Endodermal cell (in vitro differentiated cells): Measurements from ENCODE around the gene PRSS1. TPM values are rescaled to one million over a fixed set of nuclear protein-coding genes. Genes with fewer than 3 reads are reported as not detected.

Experiments used
- DNase-seq: peaks from one replicate; pipeline ENCODE4 v3.0.0-alpha.2; 2017
- H3K27ac ChIP-seq: 2 replicates; pipeline ENCODE4 v1.5.1; 2013; ENCODE audit warnings: mild to moderate bottlenecking, low read depth, low read length, moderate library complexity
- H3K27me3 ChIP-seq: 2 replicates; pipeline ENCODE4 v1.6.1; 2013; ENCODE audit warnings: mild to moderate bottlenecking, low read length, moderate library complexity; ENCODE audit not compliant: insufficient read depth, control insufficient read depth, poor library complexity, severe bottlenecking
- H3K36me3 ChIP-seq: 2 replicates; pipeline ENCODE4 v1.7.0; 2013; ENCODE audit warnings: mild to moderate bottlenecking, low read length, moderate library complexity; ENCODE audit not compliant: control insufficient read depth, insufficient read depth
- H3K4me1 ChIP-seq: one replicate; pipeline ENCODE4 v1.7.0; 2013; ENCODE audit warnings: low read length; ENCODE audit not compliant: control insufficient read depth, insufficient read depth
- H3K4me3 ChIP-seq: 2 replicates; pipeline ENCODE4 v1.5.1; 2013; ENCODE audit warnings: mild to moderate bottlenecking, low read length, moderate library complexity
- H3K9ac ChIP-seq: 2 replicates; pipeline ENCODE4 v1.6.1; 2013; ENCODE audit warnings: mild to moderate bottlenecking, low read length, moderate library complexity; ENCODE audit not compliant: poor library complexity, severe bottlenecking; ENCODE audit errors: extremely low read depth
- H3K9me3 ChIP-seq: 2 replicates; pipeline ENCODE4 v1.6.1; 2013; ENCODE audit warnings: mild to moderate bottlenecking, low read length, moderate library complexity; ENCODE audit not compliant: control insufficient read depth
- H3K27ac Mint-ChIP-seq: 2 replicates; pipeline ENCODE4 v1.8.0; 2020; ENCODE audit warnings: mixed read lengths
- H3K27me3 Mint-ChIP-seq: 2 replicates; pipeline ENCODE4 v1.8.0; 2021; ENCODE audit warnings: mild to moderate bottlenecking, mixed read lengths; ENCODE audit not compliant: insufficient read depth
- H3K36me3 Mint-ChIP-seq: 2 replicates; pipeline ENCODE4 v1.8.0; 2020; ENCODE audit warnings: low read depth, mixed read lengths
- H3K4me1 Mint-ChIP-seq: 2 replicates; pipeline ENCODE4 v1.8.0; 2020; ENCODE audit warnings: mixed read lengths
- H3K4me3 Mint-ChIP-seq: 2 replicates; pipeline ENCODE4 v1.8.0; 2020; ENCODE audit warnings: mild to moderate bottlenecking, moderate library complexity, mixed read lengths
- H3K9me3 Mint-ChIP-seq: 2 replicates; pipeline ENCODE4 v1.8.0; 2020; ENCODE audit warnings: mild to moderate bottlenecking, mixed read lengths
- CTCF ChIP-seq: fragments of 200-600 bp; sonication (generic); conservative IDR thresholded peaks from 2 replicates; pipeline ENCODE4 v1.5.0; 2021; ENCODE audit warnings: antibody characterized with exemption, mild to moderate bottlenecking
- WGBS, 2 experiments: methylation state at CpG; one replicate each; pipeline versions ENCODE4 v1.1.5 to v1.1.7; 2013; ENCODE audit warnings: missing lambda C conversion rate in 2 of 2, mixed read lengths in 1 of 2; ENCODE audit not compliant: insufficient coverage in 1 of 2, insufficient read length in 1 of 2; 5-methylcytosine and 5-hydroxymethylcytosine counted together
- total RNA-seq, 2 donors: library from RNA; stranded (reverse); fragmentation: NEBNext Ultra II Directional in 1 of 2; extraction: Animal tissue kit (Norgen Biotek cat#: 25700) in 1 of 2; gene quantifications; 2 replicates in 1 of 2; 3 replicates in 1 of 2; pipeline ENCODE4 v1.2.1, GENCODE V29; 2021

Gene PRSS1
- total RNA-seq, 2 donors from 2014 or later, result 4.4 to 8.8 TPM

DNA sequence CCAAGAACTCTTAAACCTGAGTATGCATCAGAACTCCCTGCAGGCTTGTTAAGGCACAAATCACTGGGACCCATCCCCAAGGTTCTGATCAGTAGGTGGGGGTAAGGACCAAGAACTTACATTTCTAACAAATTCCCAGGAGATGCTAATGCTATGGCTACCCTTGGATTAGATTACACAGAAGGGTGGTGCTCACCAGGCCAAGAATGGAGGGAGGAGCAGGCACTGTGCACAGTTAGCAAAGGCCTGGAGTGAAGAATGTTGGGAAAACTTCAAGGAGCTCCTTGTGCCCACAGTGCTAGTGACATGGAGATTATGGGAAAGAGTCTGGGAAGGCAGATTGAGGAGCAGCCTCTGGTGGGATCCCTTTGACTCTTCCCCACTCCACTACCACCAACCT is 23.4 kb downstream of the PRSS1 start:
- TF ChIP-seq CTCF, result no peak
- Histone ChIP-seq H3K4me1 (peaks cover 11% of the 10 kb centered on the region), H3K27me3 (peaks cover 26% of the 10 kb centered on the region), H3K27ac (no peak overlapping the region), H3K4me3 (no peak overlapping the region), H3K9ac (no peak overlapping the region), H3K9me3 (no peaks in the 10 kb centered on the region), H3K36me3 (no peaks in the 10 kb centered on the region)
- no peaks in the 10 kb centered on the region for H3K36me3 Mint-ChIP-seq
- H3K27ac Mint-ChIP-seq, result no peak overlapping the region
- no peak for DNase-seq
- H3K4me1 Mint-ChIP-seq, result peaks cover 15% of the 10 kb centered on the region
- no peaks in the 10 kb centered on the region for H3K9me3 Mint-ChIP-seq
- H3K4me3 Mint-ChIP-seq, result no peak overlapping the region
- peaks cover 68% of the 10 kb centered on the region for H3K27me3 Mint-ChIP-seq

DNA sequence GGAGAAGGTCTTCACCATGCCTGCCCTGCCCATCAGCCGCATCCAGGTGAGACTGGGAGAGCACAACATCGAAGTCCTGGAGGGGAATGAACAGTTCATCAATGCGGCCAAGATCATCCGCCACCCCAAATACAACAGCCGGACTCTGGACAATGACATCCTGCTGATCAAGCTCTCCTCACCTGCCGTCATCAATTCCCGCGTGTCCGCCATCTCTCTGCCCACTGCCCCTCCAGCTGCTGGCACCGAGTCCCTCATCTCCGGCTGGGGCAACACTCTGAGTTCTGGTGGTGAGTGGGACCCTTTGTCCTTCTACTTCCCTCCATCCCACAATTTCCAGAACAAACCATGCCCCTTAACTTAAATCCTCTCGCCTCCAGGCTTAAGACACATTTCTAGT is 24.0 kb downstream of the PRSS1 start:
- H3K4me3 ChIP-seq, result no peak overlapping the region
- TF ChIP-seq CTCF, result no peak
- peaks cover 11% of the 10 kb centered on the region for H3K4me1 ChIP-seq
- 71 to 84% methylated on average over 5 to 12 of the region's 12 CpGs for WGBS, 2 experiments
- no peak overlapping the region for H3K27ac Mint-ChIP-seq
- no peak for DNase-seq
- H3K9me3 ChIP-seq, result no peaks in the 10 kb centered on the region
- no peak overlapping the region for H3K27ac ChIP-seq
- H3K9me3 Mint-ChIP-seq, result no peaks in the 10 kb centered on the region
- no peak overlapping the region for H3K9ac ChIP-seq
- peaks cover 15% of the 10 kb centered on the region for H3K4me1 Mint-ChIP-seq
- no peaks in the 10 kb centered on the region for H3K36me3 ChIP-seq
- no peak overlapping the region for H3K4me3 Mint-ChIP-seq
- peaks cover 20% of the 10 kb centered on the region for H3K27me3 ChIP-seq
- peaks cover 63% of the 10 kb centered on the region for H3K27me3 Mint-ChIP-seq
- H3K36me3 Mint-ChIP-seq, result no peaks in the 10 kb centered on the region

DNA sequence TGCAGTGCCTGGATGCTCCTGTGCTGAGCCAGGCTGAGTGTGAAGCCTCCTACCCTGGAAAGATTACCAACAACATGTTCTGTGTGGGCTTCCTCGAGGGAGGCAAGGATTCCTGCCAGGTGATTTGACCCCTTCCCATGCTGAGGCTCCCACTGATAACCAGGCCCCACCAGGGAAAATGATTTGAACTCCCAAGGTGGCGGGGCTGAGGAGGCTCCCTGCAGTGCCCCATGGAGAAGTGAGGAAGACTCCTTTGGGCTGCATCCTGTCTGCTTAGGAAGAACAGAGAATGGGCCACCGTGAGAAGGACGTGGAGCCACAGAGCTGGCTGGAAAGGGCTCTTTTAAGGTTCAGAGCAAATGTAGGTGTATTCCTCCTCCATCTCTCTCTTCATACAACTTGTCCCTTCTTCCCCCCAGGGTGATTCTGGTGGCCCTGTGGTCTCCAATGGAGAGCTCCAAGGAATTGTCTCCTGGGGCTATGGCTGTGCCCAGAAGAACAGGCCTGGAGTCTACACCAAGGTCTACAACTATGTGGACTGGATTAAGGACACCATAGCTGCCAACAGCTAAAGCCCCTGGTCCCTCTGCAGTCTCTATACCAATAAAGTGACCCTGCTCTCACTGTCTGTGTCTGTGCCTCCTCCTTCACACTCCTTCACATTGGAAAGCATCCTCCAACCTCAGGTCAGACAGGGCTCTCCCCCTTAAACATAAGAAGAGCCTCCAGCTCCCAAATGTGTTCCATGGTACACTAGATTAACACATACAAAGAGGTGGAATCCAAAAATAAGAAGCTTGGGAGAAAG is 24.9 kb downstream of the PRSS1 start:
- H3K9ac ChIP-seq, result no peak overlapping the region
- H3K27me3 ChIP-seq, result peaks cover 11% of the 10 kb centered on the region
- no peak for DNase-seq
- Mint-ChIP-seq H3K4me1 (peaks cover 15% of the 10 kb centered on the region), H3K27me3 (peaks cover 54% of the 10 kb centered on the region), H3K36me3 (no peaks in the 10 kb centered on the region), H3K27ac (no peak overlapping the region), H3K9me3 (no peaks in the 10 kb centered on the region), H3K4me3 (no peak overlapping the region)
- WGBS, 2 experiments, result 63 to 83% methylated on average over 1 to 4 of the region's 4 CpGs
- no peak for TF ChIP-seq CTCF
- H3K36me3 ChIP-seq, result no peaks in the 10 kb centered on the region
- H3K4me3 ChIP-seq, result no peak overlapping the region
- no peaks in the 10 kb centered on the region for H3K9me3 ChIP-seq
- peaks cover 11% of the 10 kb centered on the region for H3K4me1 ChIP-seq
- H3K27ac ChIP-seq, result no peak overlapping the region
